SW480 (cell line): ENCODE measurements around the gene WASF1.

Experiments used
- DNase-seq: peaks from one replicate; pipeline ENCODE4 v3.0.0-alpha.2; 2016; ENCODE audit warnings: low spot score

Gene WASF1

GRCh38 chr6:110179406-110180227, at the start of gene WASF1:
WASF1 (minus strand) TSS chr6:110179670; CDS start chr6:110127601, 52,069 bp downstream.
- DNase-seq = peak; percentile 95

GRCh38 chr6:110226261-110226660, 46.8 kb upstream of the WASF1 start:
- DNase-seq = no peak

- DNase-seq = no peak
Observed at GRCh38 chr6:110221738-110222137, 42.3 kb upstream of the WASF1 start.

GRCh38 chr6:110217266-110217665, 37.8 kb upstream of the WASF1 start:
- peak; percentile 5 for DNase-seq

- no peak for DNase-seq
Observed at GRCh38 chr6:110216140-110216539, 36.7 kb upstream of the WASF1 start.

GRCh38 chr6:110214338-110214737, 34.9 kb upstream of the WASF1 start:
- DNase-seq = no peak

GRCh38 chr6:110211753-110212152, 32.3 kb upstream of the WASF1 start:
- no peak for DNase-seq

- DNase-seq = no peak
Observed at GRCh38 chr6:110207652-110208051, 28.2 kb upstream of the WASF1 start.

- no peak for DNase-seq
Observed at GRCh38 chr6:110201151-110201884, 21.8 kb upstream of the WASF1 start.

GRCh38 chr6:110198561-110198960, 19.1 kb upstream of the WASF1 start:
- DNase-seq = no peak

- DNase-seq = no peak
Observed at GRCh38 chr6:110196874-110197273, 17.4 kb upstream of the WASF1 start.

- no peak for DNase-seq
Observed at GRCh38 chr6:110195639-110196038, 16.2 kb upstream of the WASF1 start.

- no peak for DNase-seq
Observed at GRCh38 chr6:110191477-110191876, 12.0 kb upstream of the WASF1 start.

GRCh38 chr6:110190726-110191125, 11.3 kb upstream of the WASF1 start:
- no peak for DNase-seq

- DNase-seq = no peak
Observed at GRCh38 chr6:110188791-110189190, 9.3 kb upstream of the WASF1 start.

GRCh38 chr6:110185879-110186278, 6.4 kb upstream of the WASF1 start:
- DNase-seq = no peak

GRCh38 chr6:110183292-110183885, 3.9 kb upstream of the WASF1 start:
- DNase-seq = no peak

- DNase-seq = no peak
Observed at GRCh38 chr6:110181131-110182030, 1.9 kb upstream of the WASF1 start.

GRCh38 chr6:110180228-110181008, 948 bp upstream of the WASF1 start, which contains the start of gene CDC40:
CDC40 (plus strand) TSS chr6:110180427; CDS start chr6:110180445, 18 bp downstream.
- no peak for DNase-seq

- DNase-seq = peak; percentile 86
Observed at GRCh38 chr6:110178626-110179405, 654 bp downstream of the WASF1 start.
